DMS114 treated with DMSO at 0.1 percent for 48 hours (cell line): Measurements from ENCODE around the gene GPD2.

Experiments
- DNase-seq: peaks from one replicate; lab custom pipeline; 2025; ENCODE audit not compliant: unreplicated experiment; lab: John Stamatoyannopoulos, UW

Gene GPD2

GRCh38 chr2:156435396-156435717, 822 bp upstream of the GPD2 start:
- no peak for DNase-seq

- no peak for DNase-seq
Observed at GRCh38 chr2:156436497-156437085, 412 bp downstream of the GPD2 start.

- DNase-seq: no peak
Observed at GRCh38 chr2:156437272-156437930, 1.2 kb downstream of the GPD2 start.

GRCh38 chr2:156437931-156438410, 1.8 kb downstream of the GPD2 start:
- DNase-seq: no peak

- no peak for DNase-seq
Observed at GRCh38 chr2:156443089-156443488, 6.9 kb downstream of the GPD2 start.

- DNase-seq: no peak
Observed at GRCh38 chr2:156445296-156446220, 9.4 kb downstream of the GPD2 start.

GRCh38 chr2:156447761-156448160, 11.6 kb downstream of the GPD2 start:
- DNase-seq: no peak

GRCh38 chr2:156448766-156449165, 12.6 kb downstream of the GPD2 start:
- DNase-seq: no peak

- no peak for DNase-seq
Observed at GRCh38 chr2:156452971-156453370, 16.8 kb downstream of the GPD2 start.

GRCh38 chr2:156455361-156455975, 19.3 kb downstream of the GPD2 start:
- no peak for DNase-seq

GRCh38 chr2:156456616-156457015, 20.4 kb downstream of the GPD2 start:
- no peak for DNase-seq

- DNase-seq: no peak
Observed at GRCh38 chr2:156457523-156458517, 21.6 kb downstream of the GPD2 start.

GRCh38 chr2:156459720-156460119, 23.5 kb downstream of the GPD2 start:
- no peak for DNase-seq

GRCh38 chr2:156464106-156464505, 27.9 kb downstream of the GPD2 start:
- DNase-seq: no peak

GRCh38 chr2:156465573-156465972, 29.4 kb downstream of the GPD2 start:
- no peak for DNase-seq

- no peak for DNase-seq
Observed at GRCh38 chr2:156466739-156467405, 30.7 kb downstream of the GPD2 start.

- DNase-seq: no peak
Observed at GRCh38 chr2:156470975-156471583, 34.9 kb downstream of the GPD2 start.

- DNase-seq: no peak
Observed at GRCh38 chr2:156471762-156472161, 35.6 kb downstream of the GPD2 start.

- no peak for DNase-seq
Observed at GRCh38 chr2:156472686-156473085, 36.5 kb downstream of the GPD2 start.
